HepG2 (cell line): ENCODE data around the gene RGS14. TPM values are rescaled to one million over a fixed set of nuclear protein-coding genes. Genes with fewer than 3 reads are reported as not detected.

Experiments used
- ATAC-seq: fragments of 200-7000 bp; cut with Tn5 transposase; 3 replicates; pipeline ENCODE4 v1.9.1; 2020; ENCODE audit warnings: mild to moderate bottlenecking, moderate library complexity
- BruUV-seq: library from RNA; stranded (reverse); fragments of 400-500 nt; replicated peaks from 2 replicates; lab custom pipeline; 2021; lab: Mats Ljungman, UMichigan
- CTCF ChIA-PET: fragments of 300-600 bp; formaldehyde crosslinking; extraction: SDS; loops from one replicate; lab custom pipeline; 2021; ENCODE audit warnings: low total read pairs, inconsistent platforms, low intra/inter-chr PET ratio; lab: Yijun Ruan, JAX
- POLR2A ChIA-PET: fragments of 350-600 bp; sonication (Branson Sonifier 250); formaldehyde crosslinking; loops from one replicate; lab custom pipeline; 2020; ENCODE audit warnings: antibody characterized with exemption, inconsistent platforms; lab: Yijun Ruan, JAX
- DNase-seq: peaks from one replicate; pipeline ENCODE4 v3.0.0-alpha.2; 2015; ENCODE audit warnings: low spot score
- FAIRE-seq: peaks from 3 replicates; lab custom pipeline; 2011; peaks lifted over from hg19 to GRCh38; lab: Jason Lieb, UNC
- H2AFZ ChIP-seq: one replicate; pipeline ENCODE4 v1.6.1; 2011; ENCODE audit warnings: low read length, inconsistent platforms
- H3K27ac ChIP-seq: fragments of 300-600 bp; 3 replicates; pipeline ENCODE4 v1.8.0; 2011; ENCODE audit warnings: mixed run types, mild to moderate bottlenecking, mixed read lengths, low read length, inconsistent platforms; ENCODE audit not compliant: insufficient read depth; ENCODE audit errors: extremely low read length
- H3K27me3 ChIP-seq, 2 experiments: fragments of 200-600 bp in 1 of 2; 2 replicates in 1 of 2; 3 replicates in 1 of 2; pipeline versions ENCODE4 v1.6.0 to v1.8.0; 2011; ENCODE audit warnings: low read length in 2 of 2, mild to moderate bottlenecking in 2 of 2, moderate library complexity in 2 of 2, inconsistent platforms in 1 of 2; ENCODE audit not compliant: insufficient read depth in 2 of 2, control insufficient read depth in 1 of 2
- H3K36me3 ChIP-seq, 2 experiments: fragments of 200-600 bp in 1 of 2; replicated peaks in 1 of 2; 2 replicates in 1 of 2; 3 replicates in 1 of 2; pipeline versions ENCODE4 v1.5.1 to v1.8.0; 2011; ENCODE audit warnings: low read length in 2 of 2, inconsistent platforms in 1 of 2; ENCODE audit not compliant: insufficient read depth in 2 of 2, control insufficient read depth in 1 of 2
- H3K4me1 ChIP-seq: 2 replicates; pipeline ENCODE4 v1.5.1; 2012; ENCODE audit warnings: low read length, inconsistent platforms; ENCODE audit not compliant: insufficient read depth
- H3K4me2 ChIP-seq: 2 replicates; pipeline ENCODE4 v1.6.0; 2011; ENCODE audit warnings: low read depth, low read length, inconsistent platforms
- H3K4me3 ChIP-seq, 3 experiments: fragments of 200-600 bp in 1 of 3; sonication (generic), shearing (Covaris generic) in 1 of 3; replicated peaks in 1 of 3; 2 replicates each; pipeline ENCODE4 v1.5.1; 2011 to 2016; ENCODE audit warnings: low read length in 3 of 3, inconsistent platforms in 2 of 3, low read depth in 2 of 3, mild to moderate bottlenecking in 2 of 3, control low read depth in 1 of 3, mixed read lengths in 1 of 3; ENCODE audit not compliant: insufficient read depth in 1 of 3
- H3K79me2 ChIP-seq: one replicate; pipeline ENCODE4 v1.6.1; 2011; ENCODE audit warnings: low read length, inconsistent platforms; ENCODE audit not compliant: insufficient read depth
- H3K9ac ChIP-seq: 2 replicates; pipeline ENCODE4 v1.6.0; 2011; ENCODE audit warnings: mild to moderate bottlenecking, low read depth, low read length, inconsistent platforms; ENCODE audit not compliant: insufficient read depth
- H3K9me3 ChIP-seq: 2 replicates; pipeline ENCODE4 v1.5.1; 2012; ENCODE audit warnings: mild to moderate bottlenecking, low read length
- H4K20me1 ChIP-seq: 2 replicates; pipeline ENCODE4 v1.6.0; 2011; ENCODE audit warnings: inconsistent platforms, mild to moderate bottlenecking, low read length, moderate library complexity; ENCODE audit not compliant: insufficient read depth
- BCL6 ChIP-seq: IDR thresholded peaks from 2 replicates; pipeline ENCODE4 v1.6.1; 2016; ENCODE audit warnings: missing genetic modification reagents, missing compliant biosample characterization
- ELF3 ChIP-seq: IDR thresholded peaks from 2 replicates; pipeline ENCODE4 v1.6.1; 2016; ENCODE audit warnings: missing genetic modification reagents, missing compliant biosample characterization
- KDM6A ChIP-seq: IDR thresholded peaks from 2 replicates; pipeline ENCODE4 v1.6.1; 2016; ENCODE audit warnings: low read depth
- RARA ChIP-seq: IDR thresholded peaks from 2 replicates; pipeline ENCODE4 v1.6.1; 2016; ENCODE audit warnings: missing genetic modification reagents, missing compliant biosample characterization
- SMARCC2 ChIP-seq: fragments of 450-650 bp; IDR thresholded peaks from 2 replicates; pipeline ENCODE4 v1.6.1; 2017; ENCODE audit warnings: antibody characterized with exemption, mild to moderate bottlenecking
- SMC3 ChIP-seq: IDR thresholded peaks from 2 replicates; pipeline ENCODE4 v1.6.1; 2011; ENCODE audit warnings: low read length, improper control_type of control experiment
- SOX13 ChIP-seq, 3 experiments: fragments of 450-650 bp in 1 of 3; sonication (generic) in 1 of 3; formaldehyde crosslinking in 1 of 3; IDR thresholded peaks in 2 of 3; conservative IDR thresholded peaks in 1 of 3; 2 replicates each; pipeline versions ENCODE4 v1.5.0 to v1.6.1; 2016 to 2020; ENCODE audit warnings: antibody characterized with exemption in 1 of 3, mild to moderate bottlenecking in 1 of 3, missing compliant biosample characterization in 1 of 3, missing genetic modification reagents in 1 of 3, moderate library complexity in 1 of 3
- YEATS2 ChIP-seq: sonication (generic); formaldehyde crosslinking; IDR thresholded peaks from 2 replicates; pipeline ENCODE4 v1.4.0; 2020; ENCODE audit warnings: missing genetic modification reagents, borderline replicate concordance
- ZNF234 ChIP-seq: sonication (generic); formaldehyde crosslinking; conservative IDR thresholded peaks from 2 replicates; pipeline ENCODE4 v1.5.1; 2020; ENCODE audit warnings: mild to moderate bottlenecking, missing genetic modification reagents
- ZNF3 ChIP-seq: IDR thresholded peaks from 2 replicates; pipeline ENCODE4 v1.7.0; 2017; ENCODE audit warnings: inconsistent platforms
- ZNF549 ChIP-seq: sonication (generic); formaldehyde crosslinking; IDR thresholded peaks from 2 replicates; pipeline ENCODE4 v1.5.0; 2020; ENCODE audit warnings: missing genetic modification reagents
- ZNF841 ChIP-seq: sonication (generic); formaldehyde crosslinking; IDR thresholded peaks from 2 replicates; pipeline ENCODE4 v1.8.1; 2023; ENCODE audit warnings: missing genetic modification reagents, borderline replicate concordance
- WGBS: methylation state at CpG from one replicate; pipeline ENCODE4 v1.1.6; 2017; ENCODE audit warnings: low lambda C conversion rate; 5-methylcytosine and 5-hydroxymethylcytosine counted together
- in situ Hi-C: cut with HindIII; loops from 2 replicates; pipeline ENCODE4 v1.10.0; 2017; ENCODE audit warnings: low pct_unique_long_range_greater_than_20kb; ENCODE audit not compliant: extremely low pct_ligation_motif_present
- intact Hi-C: fragments of 100-400 bp; cut with micrococcal nuclease; formaldehyde crosslinking; loops from one replicate; pipeline ENCODE4 v1.10.0; 2022; ENCODE audit not compliant: unreplicated experiment
- polyA plus RNA-seq, 8 experiments: library from polyadenylated mRNA; depleted of rRNA in 3 of 8; stranded (reverse) in 7 of 8; unstranded in 1 of 8; fragments of >200 nt; fragmentation: Illumina TruSeq in 4 of 8; extraction: Trizol in 4 of 8; gene quantifications; 2 replicates each; pipeline versions ENCODE4 v1.2.1 to v1.2.3, GENCODE V29; 2011 to 2016; ENCODE audit warnings: low read depth in 4 of 8, missing spikeins in 1 of 8, mixed read lengths in 1 of 8; ENCODE audit not compliant: insufficient read depth in 1 of 8
- total RNA-seq, 5 experiments: library from RNA; depleted of rRNA; stranded (reverse); fragments of >200 nt; fragmentation: Illumina TruSeq; extraction: Trizol; gene quantifications; 2 replicates each; pipeline ENCODE4 v1.2.3, GENCODE V29; 2016; ENCODE audit warnings: low read depth in 1 of 5
- TF ChIP-seq, protein P1 (sequence below): sonication (generic); formaldehyde crosslinking; conservative IDR thresholded peaks from 2 replicates; pipeline ENCODE4 v1.4.0; 2020; ENCODE audit warnings: missing genetic modification reagents
- TF ChIP-seq, protein P2 (sequence below): IDR thresholded peaks from 2 replicates; pipeline ENCODE4 v1.6.1; 2016; ENCODE audit warnings: mild to moderate bottlenecking
- TF ChIP-seq, protein P3 (sequence below): IDR thresholded peaks from 2 replicates; pipeline ENCODE4 v1.6.1; 2016; ENCODE audit warnings: missing compliant biosample characterization, missing genetic modification reagents, borderline replicate concordance
- TF ChIP-seq, protein P4 (sequence below): sonication (generic); formaldehyde crosslinking; IDR thresholded peaks from 2 replicates; pipeline ENCODE4 v1.4.0; 2020; ENCODE audit warnings: missing genetic modification reagents, borderline replicate concordance

The RGS14 gene
- total and polyA plus RNA-seq, 2 of the 13 experiments (the other 11 are each of a cell fraction or from before 2014, with no cell fraction given): 11.1 to 17.2 TPM

DNA sequence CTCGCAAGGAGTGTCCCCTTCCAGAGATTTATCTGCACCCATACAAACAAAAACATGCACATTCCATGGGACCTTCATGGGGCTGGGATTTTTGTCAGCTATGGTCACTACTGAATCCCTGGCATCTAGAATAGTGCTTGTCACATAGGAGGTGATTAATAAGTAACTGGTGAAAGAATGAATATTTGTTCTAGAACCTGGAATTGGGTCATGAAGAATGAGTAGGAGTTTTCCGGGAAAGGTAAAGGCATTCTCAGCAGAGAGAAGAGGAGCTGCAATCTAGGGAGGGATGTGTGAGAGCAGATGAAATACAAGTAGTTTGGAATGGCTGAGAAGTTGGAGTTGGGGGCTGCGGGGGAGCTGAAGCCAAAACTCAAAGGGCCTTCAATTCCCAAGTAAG, 3.5 kb upstream of the RGS14 start:
- Histone ChIP-seq H2AFZ (no peak overlapping the region), H3K4me1 (peaks cover 88% of the 10 kb centered on the region), H3K79me2 (peaks cover 21% of the 10 kb centered on the region), H3K9me3 (no peaks in the 10 kb centered on the region), H3K9ac (peak overlapping the region; percentile 45), H3K27ac (peak overlapping the region; percentile 60), H3K36me3 (no peaks in the 10 kb centered on the region; a peak in 2 of 5 replicates), H3K4me2 (peak overlapping the region; percentile 75), H3K4me3 (peak overlapping the region in 2 of 3 experiments; percentile 8 to 33; a peak in 3 of 6 replicates), H4K20me1 (no peaks in the 10 kb centered on the region), H3K27me3 (no peaks in the 10 kb centered on the region; a peak in 1 of 5 replicates)
- BruUV-seq: no TSS peak
- CTCF ChIA-PET: no interaction called here
- DNase-seq: peak; percentile 83
- 3% methylated on average over 3 of the region's 3 CpGs for WGBS
- intact Hi-C loops: no loop called here
- in situ Hi-C loops: loop anchor here (25.0 kb wide), 1 partner anchor 817 kb away; the partner anchor contains the start of genes CDHR2 and RNF44
- FAIRE-seq: no peak
- POLR2A ChIA-PET: interaction anchor here (0.6 to 6.8 kb wide), 17 partner anchors 8 to 267 kb away, joined by 3 to 84 read pairs (median 4); partner anchors contain the start of genes F12, FGFR4 and PDLIM7
- ATAC-seq: peak; percentile 29
- TF ChIP-seq SMARCC2 (no peak), ELF3 (peak; percentile 48), ZNF3 (CRISPR knock-in tag) (0 out of 2 replicates have a peak, but pooled peaks have one; percentile 37), SMC3 (peak; percentile 12; the same call in 1 of the 2 replicates), KDM6A (CRISPR knock-in tag) (0 out of 2 replicates have a peak, but pooled peaks have one; percentile 47), RARA (CRISPR knock-in tag) (0 out of 2 replicates have a peak, but pooled peaks have one; percentile 6), ZNF549 (CRISPR knock-in tag) (no peak), YEATS2 (CRISPR knock-in tag) (peak; percentile 34; the same call in 1 of the 2 replicates), ZNF234 (CRISPR knock-in tag) (no peak), BCL6 (CRISPR knock-in tag) (peak; percentile 40; the same call in 1 of the 2 replicates), ZNF841 (CRISPR knock-in tag) (no peak), SOX13 (IDR thresholded peaks at IDR 0.05) (no peak), SOX13 (CRISPR knock-in tag; conservative IDR thresholded peaks at IDR 0.05 in 1 of 2, IDR thresholded peaks at IDR 0.05 in 1 of 2) (peak in 1 of 2 experiments; percentile 75; a peak in 2 of 4 replicates)
- TF ChIP-seq, protein P1, sequence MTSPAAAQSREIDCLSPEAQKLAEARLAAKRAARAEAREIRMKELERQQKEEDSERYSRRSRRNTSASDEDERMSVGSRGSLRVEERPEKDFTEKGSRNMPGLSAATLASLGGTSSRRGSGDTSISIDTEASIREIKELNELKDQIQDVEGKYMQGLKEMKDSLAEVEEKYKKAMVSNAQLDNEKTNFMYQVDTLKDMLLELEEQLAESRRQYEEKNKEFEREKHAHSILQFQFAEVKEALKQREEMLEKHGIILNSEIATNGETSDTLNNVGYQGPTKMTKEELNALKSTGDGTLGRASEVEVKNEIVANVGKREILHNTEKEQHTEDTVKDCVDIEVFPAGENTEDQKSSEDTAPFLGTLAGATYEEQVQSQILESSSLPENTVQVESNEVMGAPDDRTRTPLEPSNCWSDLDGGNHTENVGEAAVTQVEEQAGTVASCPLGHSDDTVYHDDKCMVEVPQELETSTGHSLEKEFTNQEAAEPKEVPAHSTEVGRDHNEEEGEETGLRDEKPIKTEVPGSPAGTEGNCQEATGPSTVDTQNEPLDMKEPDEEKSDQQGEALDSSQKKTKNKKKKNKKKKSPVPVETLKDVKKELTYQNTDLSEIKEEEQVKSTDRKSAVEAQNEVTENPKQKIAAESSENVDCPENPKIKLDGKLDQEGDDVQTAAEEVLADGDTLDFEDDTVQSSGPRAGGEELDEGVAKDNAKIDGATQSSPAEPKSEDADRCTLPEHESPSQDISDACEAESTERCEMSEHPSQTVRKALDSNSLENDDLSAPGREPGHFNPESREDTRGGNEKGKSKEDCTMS (CRISPR knock-in tag): no peak
- TF ChIP-seq, protein P2, sequence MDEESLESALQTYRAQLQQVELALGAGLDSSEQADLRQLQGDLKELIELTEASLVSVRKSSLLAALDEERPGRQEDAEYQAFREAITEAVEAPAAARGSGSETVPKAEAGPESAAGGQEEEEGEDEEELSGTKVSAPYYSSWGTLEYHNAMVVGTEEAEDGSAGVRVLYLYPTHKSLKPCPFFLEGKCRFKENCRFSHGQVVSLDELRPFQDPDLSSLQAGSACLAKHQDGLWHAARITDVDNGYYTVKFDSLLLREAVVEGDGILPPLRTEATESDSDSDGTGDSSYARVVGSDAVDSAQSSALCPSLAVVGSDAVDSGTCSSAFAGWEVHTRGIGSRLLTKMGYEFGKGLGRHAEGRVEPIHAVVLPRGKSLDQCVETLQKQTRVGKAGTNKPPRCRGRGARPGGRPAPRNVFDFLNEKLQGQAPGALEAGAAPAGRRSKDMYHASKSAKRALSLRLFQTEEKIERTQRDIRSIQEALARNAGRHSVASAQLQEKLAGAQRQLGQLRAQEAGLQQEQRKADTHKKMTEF (CRISPR knock-in tag): peak; percentile 34; the same call in 1 of the 2 replicates
- TF ChIP-seq, protein P3, sequence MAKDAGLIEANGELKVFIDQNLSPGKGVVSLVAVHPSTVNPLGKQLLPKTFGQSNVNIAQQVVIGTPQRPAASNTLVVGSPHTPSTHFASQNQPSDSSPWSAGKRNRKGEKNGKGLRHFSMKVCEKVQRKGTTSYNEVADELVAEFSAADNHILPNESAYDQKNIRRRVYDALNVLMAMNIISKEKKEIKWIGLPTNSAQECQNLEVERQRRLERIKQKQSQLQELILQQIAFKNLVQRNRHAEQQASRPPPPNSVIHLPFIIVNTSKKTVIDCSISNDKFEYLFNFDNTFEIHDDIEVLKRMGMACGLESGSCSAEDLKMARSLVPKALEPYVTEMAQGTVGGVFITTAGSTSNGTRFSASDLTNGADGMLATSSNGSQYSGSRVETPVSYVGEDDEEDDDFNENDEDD (CRISPR knock-in tag): 0 out of 2 replicates have a peak, but pooled peaks have one; percentile 14
- TF ChIP-seq, protein P4, sequence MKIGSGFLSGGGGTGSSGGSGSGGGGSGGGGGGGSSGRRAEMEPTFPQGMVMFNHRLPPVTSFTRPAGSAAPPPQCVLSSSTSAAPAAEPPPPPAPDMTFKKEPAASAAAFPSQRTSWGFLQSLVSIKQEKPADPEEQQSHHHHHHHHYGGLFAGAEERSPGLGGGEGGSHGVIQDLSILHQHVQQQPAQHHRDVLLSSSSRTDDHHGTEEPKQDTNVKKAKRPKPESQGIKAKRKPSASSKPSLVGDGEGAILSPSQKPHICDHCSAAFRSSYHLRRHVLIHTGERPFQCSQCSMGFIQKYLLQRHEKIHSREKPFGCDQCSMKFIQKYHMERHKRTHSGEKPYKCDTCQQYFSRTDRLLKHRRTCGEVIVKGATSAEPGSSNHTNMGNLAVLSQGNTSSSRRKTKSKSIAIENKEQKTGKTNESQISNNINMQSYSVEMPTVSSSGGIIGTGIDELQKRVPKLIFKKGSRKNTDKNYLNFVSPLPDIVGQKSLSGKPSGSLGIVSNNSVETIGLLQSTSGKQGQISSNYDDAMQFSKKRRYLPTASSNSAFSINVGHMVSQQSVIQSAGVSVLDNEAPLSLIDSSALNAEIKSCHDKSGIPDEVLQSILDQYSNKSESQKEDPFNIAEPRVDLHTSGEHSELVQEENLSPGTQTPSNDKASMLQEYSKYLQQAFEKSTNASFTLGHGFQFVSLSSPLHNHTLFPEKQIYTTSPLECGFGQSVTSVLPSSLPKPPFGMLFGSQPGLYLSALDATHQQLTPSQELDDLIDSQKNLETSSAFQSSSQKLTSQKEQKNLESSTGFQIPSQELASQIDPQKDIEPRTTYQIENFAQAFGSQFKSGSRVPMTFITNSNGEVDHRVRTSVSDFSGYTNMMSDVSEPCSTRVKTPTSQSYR (CRISPR knock-in tag): no peak
